Stomach (tissue), 9 donors: Measurements from ENCODE around the gene C11orf71. TPM values are rescaled to one million over a fixed set of nuclear protein-coding genes. Genes with fewer than 3 reads are reported as not detected.
A peak's percentile ranks its signal among the peaks of the same experiment; 100 is the strongest.

Source experiments
- DNase-seq, 2 donors: peaks; one replicate each; pipeline versions ENCODE4 v3.0.0 to v3.0.0-alpha.2; 2013 to 2019
- H3K27ac ChIP-seq, 5 donors: fragments of 200-600 bp in 4 of 5; sonication (generic) in 4 of 5; one replicate each; pipeline ENCODE4 v1.5.1; 2013 to 2019; ENCODE audit warnings: mild to moderate bottlenecking in 1 of 5, moderate library complexity in 1 of 5
- H3K27me3 ChIP-seq, 3 donors: fragments of 200-600 bp; sonication (generic); one replicate each; pipeline ENCODE4 v1.5.1; 2017 to 2019; ENCODE audit warnings: mixed run types in 1 of 3
- H3K36me3 ChIP-seq, 4 donors: fragments of 200-600 bp; sonication (generic); 1 replicate in 3 of 4; 2 replicates in 1 of 4; pipeline ENCODE4 v1.5.1; 2016 to 2019
- H3K4me1 ChIP-seq, 4 donors: fragments of 200-600 bp; sonication (generic); one replicate each; pipeline ENCODE4 v1.5.1; 2016 to 2019
- H3K4me3 ChIP-seq, 4 donors: fragments of 200-600 bp; sonication (generic) in 3 of 4; one replicate each; pipeline ENCODE4 v1.5.1; 2016 to 2019; ENCODE audit warnings: mild to moderate bottlenecking in 1 of 4
- H3K9me3 ChIP-seq, 4 donors: fragments of 200-600 bp; sonication (generic); one replicate each; pipeline ENCODE4 v1.5.1; 2016 to 2019
- EP300 ChIP-seq: sonication (generic); formaldehyde crosslinking; IDR thresholded peaks from one replicate; pipeline ENCODE4 v1.6.1; 2017; ENCODE audit warnings: antibody characterized with exemption
- POLR2A ChIP-seq, 4 donors: fragments of 450-650 bp; IDR thresholded peaks; one replicate each; pipeline ENCODE4 v1.6.1; 2016; ENCODE audit warnings: antibody characterized with exemption in 4 of 4, control low read depth in 2 of 4, mild to moderate bottlenecking in 1 of 4, moderate library complexity in 1 of 4
- POLR2AphosphoS5 ChIP-seq, 3 donors: sonication (generic); formaldehyde crosslinking; IDR thresholded peaks; one replicate each; pipeline ENCODE4 v1.6.1; 2016; ENCODE audit warnings: antibody characterized with exemption in 3 of 3
- WGBS, 5 donors: extraction: QIAGEN DNeasy Blood & Tissue Kit in 3 of 5; methylation state at CpG; one replicate each; pipeline versions ENCODE4 v1.1.5 to v1.1.7; 2013 to 2018; 5-methylcytosine and 5-hydroxymethylcytosine counted together
- intact Hi-C: fragments of 100-400 bp; cut with DNase I; formaldehyde crosslinking; loops from one replicate; pipeline ENCODE4 v1.15.1; 2023; ENCODE audit warnings: low total_unique reads
- polyA plus RNA-seq, 3 donors: library from polyadenylated mRNA; stranded (reverse); fragments of 200-250 nt; gene quantifications; one replicate each; pipeline ENCODE4 v1.2.3, GENCODE V29; 2013
- total RNA-seq, 5 donors: library from RNA; depleted of rRNA; stranded (reverse); fragments of >200 nt; gene quantifications; one replicate each; pipeline versions ENCODE4 v1.1.0 to v1.2.3, GENCODE V29; 2014 to 2016
- TF ChIP-seq, protein P1 (sequence below), 7 experiments: fragments of 450-650 bp in 4 of 7; fragments of 200-600 bp in 3 of 7; sonication (generic) in 3 of 7; IDR thresholded peaks; one replicate each; pipeline ENCODE4 v1.5.1; 2016 to 2019; ENCODE audit warnings: antibody characterized with exemption in 7 of 7, control low read depth in 2 of 7, mild to moderate bottlenecking in 1 of 7
- donor health status: healthy with polysubstance abuse.
- donor health status: Bipolar disorder and iron deficiency.
- donor health status: healthy.

C11orf71 gene
- total and polyA plus RNA-seq, 8 donors, result 0.58 to 10.1 (median 7.5) TPM

DNA sequence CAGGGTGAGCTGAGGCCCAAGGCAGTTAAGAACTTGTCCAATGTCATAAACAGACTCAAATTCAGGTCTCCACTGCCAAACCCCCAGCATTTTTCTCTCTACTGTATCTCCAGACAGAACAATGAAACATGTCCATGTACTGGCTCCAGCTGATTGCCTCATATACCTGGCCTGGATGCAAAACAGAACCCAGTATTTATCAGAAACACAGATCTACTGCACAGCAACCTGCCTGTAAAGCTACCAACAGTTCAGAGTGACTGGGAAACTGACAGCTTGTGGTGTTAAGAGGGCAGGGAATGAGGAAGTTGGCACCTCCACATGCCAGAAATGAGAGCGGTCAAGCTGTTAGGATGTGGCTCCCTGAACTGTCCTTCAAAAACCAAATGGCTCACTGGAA is 41.6 kb downstream of the C11orf71 start:
- TF ChIP-seq EP300 (no peak), POLR2AphosphoS5 (IDR thresholded peaks at IDR 0.05) (no peak), POLR2A (IDR thresholded peaks at IDR 0.05) (no peak)
- TF ChIP-seq, protein P1, sequence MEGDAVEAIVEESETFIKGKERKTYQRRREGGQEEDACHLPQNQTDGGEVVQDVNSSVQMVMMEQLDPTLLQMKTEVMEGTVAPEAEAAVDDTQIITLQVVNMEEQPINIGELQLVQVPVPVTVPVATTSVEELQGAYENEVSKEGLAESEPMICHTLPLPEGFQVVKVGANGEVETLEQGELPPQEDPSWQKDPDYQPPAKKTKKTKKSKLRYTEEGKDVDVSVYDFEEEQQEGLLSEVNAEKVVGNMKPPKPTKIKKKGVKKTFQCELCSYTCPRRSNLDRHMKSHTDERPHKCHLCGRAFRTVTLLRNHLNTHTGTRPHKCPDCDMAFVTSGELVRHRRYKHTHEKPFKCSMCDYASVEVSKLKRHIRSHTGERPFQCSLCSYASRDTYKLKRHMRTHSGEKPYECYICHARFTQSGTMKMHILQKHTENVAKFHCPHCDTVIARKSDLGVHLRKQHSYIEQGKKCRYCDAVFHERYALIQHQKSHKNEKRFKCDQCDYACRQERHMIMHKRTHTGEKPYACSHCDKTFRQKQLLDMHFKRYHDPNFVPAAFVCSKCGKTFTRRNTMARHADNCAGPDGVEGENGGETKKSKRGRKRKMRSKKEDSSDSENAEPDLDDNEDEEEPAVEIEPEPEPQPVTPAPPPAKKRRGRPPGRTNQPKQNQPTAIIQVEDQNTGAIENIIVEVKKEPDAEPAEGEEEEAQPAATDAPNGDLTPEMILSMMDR (IDR thresholded peaks at IDR 0.05), result no peak
- DNase-seq, result no peak
- no peaks in the 10 kb centered on the region for H3K9me3 ChIP-seq
- H3K4me3 ChIP-seq, result no peak overlapping the region
- WGBS, 5 donors, result 43 to 81% (median 57%) methylated on average over 1 of the region's 1 CpG
- H3K27ac ChIP-seq, result no peak overlapping the region
- no peaks in the 10 kb centered on the region for H3K36me3 ChIP-seq
- no peaks in the 10 kb centered on the region for H3K27me3 ChIP-seq
- intact Hi-C loops, result no loop called here
- no peaks in the 10 kb centered on the region for H3K4me1 ChIP-seq

DNA sequence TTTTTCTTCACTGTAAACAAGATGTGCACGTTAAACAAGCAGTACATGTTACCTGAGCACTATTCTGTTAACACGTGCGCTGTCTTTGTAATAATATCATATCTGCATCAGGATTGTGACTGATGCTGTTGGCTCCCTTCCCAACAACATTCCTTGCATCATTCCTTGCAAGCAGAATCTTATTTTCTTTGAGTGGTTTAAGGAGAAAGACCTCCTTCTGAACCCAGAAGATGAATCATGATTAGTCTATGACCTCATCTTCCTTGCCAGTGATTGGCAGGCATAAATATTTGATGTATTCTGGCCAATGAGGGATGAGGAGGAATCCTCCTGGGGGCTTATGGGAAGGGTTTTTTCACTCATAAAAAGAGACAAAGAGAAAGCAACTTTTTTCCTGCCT is 46.2 kb downstream of the C11orf71 start:
- no peaks in the 10 kb centered on the region for H3K27me3 ChIP-seq
- 60 to 74% (median 64%) methylated on average over 3 of the region's 3 CpGs for WGBS, 5 donors
- intact Hi-C loops, result no loop called here

DNA sequence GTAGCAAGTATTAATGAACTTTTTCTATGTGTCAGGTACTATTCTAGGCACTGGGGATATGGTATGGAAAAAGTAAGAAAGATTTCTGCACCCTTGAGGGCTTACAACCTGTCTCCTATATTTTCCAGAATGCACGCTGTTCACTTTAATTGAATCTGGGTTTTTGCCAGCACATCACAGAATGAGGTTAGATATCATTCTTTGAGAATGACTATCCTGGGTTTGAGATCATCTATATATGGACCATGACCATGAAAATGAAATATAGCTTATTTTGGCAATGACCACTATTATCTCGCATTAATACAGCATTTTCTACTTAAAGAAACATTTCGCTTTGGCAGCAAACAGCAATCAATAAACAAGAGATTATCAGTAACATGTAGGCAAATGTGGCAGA is 46.9 kb downstream of the C11orf71 start:
- intact Hi-C loops, result no loop called here
- Histone ChIP-seq H3K36me3 (no peaks in the 10 kb centered on the region), H3K9me3 (no peaks in the 10 kb centered on the region), H3K27me3 (no peaks in the 10 kb centered on the region), H3K27ac (no peak overlapping the region), H3K4me1 (no peaks in the 10 kb centered on the region), H3K4me3 (no peak overlapping the region)
- 84 to 91% (median 84%) methylated on average over 3 of the region's 3 CpGs for WGBS, 5 donors
- DNase-seq, result no peak
- TF ChIP-seq POLR2A (IDR thresholded peaks at IDR 0.05), result no peak
- no peak for TF ChIP-seq EP300
- TF ChIP-seq POLR2AphosphoS5 (IDR thresholded peaks at IDR 0.05), result no peak
- TF ChIP-seq, protein P1 (IDR thresholded peaks at IDR 0.05), result no peak

More for the DNA sequence above, 46.2 kb downstream of the C11orf71 start:
- no peaks in the 10 kb centered on the region for H3K4me1 ChIP-seq
- H3K27ac ChIP-seq, result no peak overlapping the region
- DNase-seq, result peak in 1 of 2 donors; percentile 23
- TF ChIP-seq, protein P1 (IDR thresholded peaks at IDR 0.05), result no peak
- no peak for TF ChIP-seq POLR2AphosphoS5 (IDR thresholded peaks at IDR 0.05)
- no peak for TF ChIP-seq EP300
- TF ChIP-seq POLR2A (IDR thresholded peaks at IDR 0.05), result no peak
- no peaks in the 10 kb centered on the region for H3K36me3 ChIP-seq
- H3K9me3 ChIP-seq, result no peaks in the 10 kb centered on the region
- no peak overlapping the region for H3K4me3 ChIP-seq

DNA sequence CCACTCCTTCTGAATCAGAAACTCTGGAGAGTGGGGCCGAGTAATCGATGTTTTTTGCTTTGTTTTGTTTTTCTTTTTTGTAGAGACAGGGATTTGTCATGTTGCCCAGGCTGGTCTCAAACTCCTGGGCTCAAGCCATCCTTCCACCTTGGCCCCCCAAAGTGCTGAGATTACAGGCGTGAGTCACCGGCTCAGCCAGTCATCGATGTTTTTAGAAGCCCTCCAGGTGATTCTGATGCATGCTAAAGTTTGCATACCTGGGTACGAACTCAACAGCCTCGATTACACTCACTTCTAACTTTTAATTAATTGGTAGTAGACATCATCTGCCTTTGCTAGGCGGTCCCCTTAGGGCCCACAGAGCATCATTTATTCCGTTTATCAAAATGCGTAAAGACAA is 50.3 kb downstream of the C11orf71 start:
- H3K27me3 ChIP-seq, result no peaks in the 10 kb centered on the region
- H3K4me3 ChIP-seq, result no peak overlapping the region
- 83 to 87% (median 85%) methylated on average over 10 of the region's 10 CpGs for WGBS, 5 donors
- H3K27ac ChIP-seq, result no peak overlapping the region
- no peak for DNase-seq
- H3K4me1 ChIP-seq, result no peaks in the 10 kb centered on the region
- intact Hi-C loops, result no loop called here
- TF ChIP-seq POLR2A (IDR thresholded peaks at IDR 0.05) (no peak), POLR2AphosphoS5 (IDR thresholded peaks at IDR 0.05) (no peak), EP300 (no peak)
- TF ChIP-seq, protein P1 (IDR thresholded peaks at IDR 0.05), result no peak
- H3K9me3 ChIP-seq, result no peaks in the 10 kb centered on the region
- no peaks in the 10 kb centered on the region for H3K36me3 ChIP-seq

Other genes starting within 250 kb of the C11orf71 start
- 100 to 1,000 TPM in 3 of 5 donors, 10 to 100 TPM in 2; 35.1 to 442 (median 250) TPM for gene NNMT, start 104.1 kb downstream of the C11orf71 start, total RNA-seq
- gene NNMT, start 104.1 kb downstream of the C11orf71 start, polyA plus RNA-seq, result 100 to 1,000 TPM; 197 to 451 (median 373) TPM
- 10 to 100 TPM in 3 of 5 donors, 1 to 10 TPM in 2; 4.8 to 41.5 (median 13.6) TPM for gene RBM7, start 155 bp upstream of the C11orf71 start, total RNA-seq
- 10 to 100 TPM in 2 of 3 donors, 1 to 10 TPM in 1; 9.1 to 24.3 (median 21.1) TPM for gene RBM7, start 155 bp upstream of the C11orf71 start, polyA plus RNA-seq
- 100 to 1,000 TPM; 104 to 245 (median 143) TPM for gene REXO2, start 39.0 kb upstream of the C11orf71 start, total RNA-seq
- gene REXO2, start 39.0 kb upstream of the C11orf71 start, polyA plus RNA-seq, result 100 to 1,000 TPM in 1 of 3 donors, 10 to 100 TPM in 2; 67.8 to 110 (median 91.8) TPM
- gene NXPE1, start 159.4 kb upstream of the C11orf71 start, total RNA-seq, result 100 to 1,000 TPM in 1 of 5 donors, not detected in 4; 176 TPM
- gene NXPE1, start 159.4 kb upstream of the C11orf71 start, polyA plus RNA-seq, result not detected
- 10 to 100 TPM in 1 of 5 donors, not detected in 4; 24.3 TPM for gene NXPE4, start 195.3 kb upstream of the C11orf71 start, total RNA-seq
- not detected for gene NXPE4, start 195.3 kb upstream of the C11orf71 start, polyA plus RNA-seq